H9 (cell line): ENCODE results near the gene SCN3A. TPM values are rescaled to one million over a fixed set of nuclear protein-coding genes. Genes with fewer than 3 reads are reported as not detected.
A peak's percentile ranks its signal among the peaks of the same experiment; 100 is the strongest.

Experiments used
- DNase-seq: peaks from one replicate; pipeline ENCODE4 v3.0.0-alpha.2; 2017
- H2AFZ ChIP-seq: one replicate; pipeline ENCODE4 v1.6.1; 2013; ENCODE audit warnings: mild to moderate bottlenecking, low read length, control low read depth, moderate library complexity
- H2AK5ac ChIP-seq: 2 replicates; pipeline ENCODE4 v1.6.1; 2013; ENCODE audit warnings: low read length, control low read depth, mixed read lengths; ENCODE audit not compliant: insufficient read length
- H2BK120ac ChIP-seq: one replicate; pipeline ENCODE4 v1.6.1; 2013; ENCODE audit warnings: low read depth, mild to moderate bottlenecking, low read length, control low read depth, inconsistent platforms; ENCODE audit not compliant: poor library complexity, severe bottlenecking
- H2BK12ac ChIP-seq: 2 replicates; pipeline ENCODE4 v1.6.1; 2013; ENCODE audit warnings: low read length, control low read depth, mixed read lengths, low read depth; ENCODE audit not compliant: insufficient read length
- H2BK15ac ChIP-seq: 2 replicates; pipeline ENCODE4 v1.6.1; 2013; ENCODE audit warnings: low read depth, low read length, control low read depth
- H2BK20ac ChIP-seq: one replicate; pipeline ENCODE4 v1.6.1; 2013; ENCODE audit warnings: low read depth, mild to moderate bottlenecking, low read length, control low read depth, inconsistent platforms; ENCODE audit not compliant: poor library complexity, severe bottlenecking
- H2BK5ac ChIP-seq: 2 replicates; pipeline ENCODE4 v1.6.1; 2013; ENCODE audit warnings: low read length, control low read depth, mixed read lengths; ENCODE audit not compliant: insufficient read length
- H3K14ac ChIP-seq: 2 replicates; pipeline ENCODE4 v1.6.1; 2013; ENCODE audit warnings: low read length, control low read depth; ENCODE audit not compliant: insufficient read depth
- H3K18ac ChIP-seq: 2 replicates; pipeline ENCODE4 v1.6.1; 2013; ENCODE audit warnings: low read depth, mild to moderate bottlenecking, mixed read lengths, low read length, control low read depth; ENCODE audit not compliant: insufficient read length
- H3K23ac ChIP-seq: 2 replicates; pipeline ENCODE4 v1.6.1; 2013; ENCODE audit warnings: low read length, control low read depth, mixed read lengths, low read depth; ENCODE audit not compliant: insufficient read length
- H3K23me2 ChIP-seq: 2 replicates; pipeline ENCODE4 v1.6.1; 2013; ENCODE audit warnings: low read depth, mild to moderate bottlenecking, mixed read lengths, low read length, control low read depth; ENCODE audit not compliant: insufficient read length, poor library complexity, severe bottlenecking
- H3K27ac ChIP-seq: 2 replicates; pipeline ENCODE4 v1.5.1; 2013; ENCODE audit warnings: low read length, control low read depth, mixed read lengths, low read depth; ENCODE audit not compliant: insufficient read length
- H3K27me3 ChIP-seq: 2 replicates; pipeline ENCODE4 v1.6.1; 2013; ENCODE audit warnings: low read length, control low read depth, inconsistent platforms; ENCODE audit not compliant: insufficient read depth
- H3K4ac ChIP-seq: 2 replicates; pipeline ENCODE4 v1.6.1; 2013; ENCODE audit warnings: low read depth, mild to moderate bottlenecking, control low read depth, inconsistent platforms, low read length, moderate library complexity
- H3K4me1 ChIP-seq: 2 replicates; pipeline ENCODE4 v1.6.1; 2013; ENCODE audit warnings: low read length, control low read depth, inconsistent platforms; ENCODE audit not compliant: insufficient read depth
- H3K4me2 ChIP-seq: 2 replicates; pipeline ENCODE4 v1.6.1; 2013; ENCODE audit warnings: low read length, control low read depth, mixed read lengths; ENCODE audit not compliant: insufficient read length, insufficient read depth
- H3K56ac ChIP-seq: 2 replicates; pipeline ENCODE4 v1.6.1; 2013; ENCODE audit warnings: low read depth, mild to moderate bottlenecking, mixed read lengths, low read length, control low read depth; ENCODE audit not compliant: insufficient read length
- H3K79me1 ChIP-seq: 2 replicates; pipeline ENCODE4 v1.6.1; 2013; ENCODE audit warnings: low read depth, mild to moderate bottlenecking, moderate library complexity, low read length, control low read depth, inconsistent platforms; ENCODE audit not compliant: insufficient read depth, poor library complexity, severe bottlenecking
- H3K79me2 ChIP-seq: 2 replicates; pipeline ENCODE4 v1.6.1; 2013; ENCODE audit warnings: low read length, control low read depth, inconsistent platforms; ENCODE audit not compliant: insufficient read depth
- H3K9ac ChIP-seq: 2 replicates; pipeline ENCODE4 v1.6.1; 2013; ENCODE audit warnings: low read length, control low read depth, mixed read lengths; ENCODE audit not compliant: insufficient read length; ENCODE audit errors: extremely low read depth
- H3K9me3 ChIP-seq: one replicate; pipeline ENCODE4 v1.6.1; 2013; ENCODE audit warnings: low read depth, low read length, inconsistent platforms; ENCODE audit not compliant: control insufficient read depth
- H3T11ph ChIP-seq: one replicate; pipeline ENCODE4 v1.6.1; 2013; ENCODE audit warnings: mild to moderate bottlenecking, low read length, control low read depth, inconsistent platforms
- H4K20me1 ChIP-seq: one replicate; pipeline ENCODE4 v1.6.1; 2013; ENCODE audit not compliant: control insufficient read depth, insufficient read length, insufficient read depth
- H4K5ac ChIP-seq: 2 replicates; pipeline ENCODE4 v1.6.1; 2013; ENCODE audit warnings: low read depth, mild to moderate bottlenecking, mixed read lengths, low read length, control low read depth; ENCODE audit not compliant: insufficient read length
- H4K8ac ChIP-seq: replicated peaks from 2 replicates; pipeline ENCODE4 v1.6.1; 2013; ENCODE audit warnings: low read length, control low read depth, mixed read lengths, low read depth; ENCODE audit not compliant: insufficient read length
- H4K91ac ChIP-seq: 2 replicates; pipeline ENCODE4 v1.6.1; 2013; ENCODE audit warnings: low read depth, mild to moderate bottlenecking, moderate library complexity, mixed read lengths, low read length, control low read depth; ENCODE audit not compliant: insufficient read length
- H3K27ac Mint-ChIP-seq, 3 experiments: 2 replicates in 2 of 3; 3 replicates in 1 of 3; pipeline ENCODE4 v1.8.0; 2020 to 2021; ENCODE audit warnings: mixed read lengths in 3 of 3, mild to moderate bottlenecking in 1 of 3, moderate library complexity in 1 of 3
- H3K27me3 Mint-ChIP-seq: 2 replicates; pipeline ENCODE4 v1.8.0; 2021; ENCODE audit warnings: low read depth, mild to moderate bottlenecking, moderate library complexity, mixed read lengths
- H3K36me3 Mint-ChIP-seq, 3 experiments: 2 replicates in 2 of 3; 3 replicates in 1 of 3; pipeline ENCODE4 v1.8.0; 2020 to 2021; ENCODE audit warnings: low read depth in 3 of 3, mixed read lengths in 3 of 3; ENCODE audit not compliant: insufficient read depth in 1 of 3
- H3K4me1 Mint-ChIP-seq, 2 experiments: 2 replicates each; pipeline ENCODE4 v1.8.0; 2020; ENCODE audit warnings: mixed read lengths in 2 of 2
- H3K4me3 Mint-ChIP-seq, 2 experiments: 2 replicates in 1 of 2; 3 replicates in 1 of 2; pipeline ENCODE4 v1.8.0; 2020 to 2021; ENCODE audit warnings: mild to moderate bottlenecking in 2 of 2, mixed read lengths in 2 of 2, moderate library complexity in 1 of 2
- H3K9me3 Mint-ChIP-seq, 2 experiments: 2 replicates in 1 of 2; 3 replicates in 1 of 2; pipeline ENCODE4 v1.8.0; 2020; ENCODE audit warnings: mild to moderate bottlenecking in 2 of 2, mixed read lengths in 2 of 2, moderate library complexity in 1 of 2
- CTCF ChIP-seq: fragments of 200-600 bp; sonication (generic); conservative IDR thresholded peaks from 3 replicates; pipeline ENCODE4 v1.8.0; 2021; ENCODE audit warnings: antibody characterized with exemption, mild to moderate bottlenecking
- WGBS: extraction: QIAGEN DNeasy Blood & Tissue Kit; methylation state at CpG from one replicate; pipeline ENCODE4 v1.1.7; 2013; ENCODE audit warnings: missing lambda C conversion rate, low lambda C conversion rate, mixed read lengths; ENCODE audit not compliant: insufficient read length; ENCODE audit errors: extremely low coverage; 5-methylcytosine and 5-hydroxymethylcytosine counted together
- total RNA-seq: library from RNA; stranded (reverse); gene quantifications from 2 replicates; pipeline ENCODE4 v1.2.1, GENCODE V29; 2021

The SCN3A gene
- total RNA-seq, 1 experiment from 2014 or later: not detected

GRCh38 chr2:165163761-165164160, 40.1 kb downstream of the SCN3A start:
- H2BK5ac ChIP-seq: no peak overlapping the region
- WGBS: no CpG with 5 or more reads among the region's 2 CpGs
- no peaks in the 10 kb centered on the region for H3K79me1 ChIP-seq
- Mint-ChIP-seq H3K4me1 (0 out of 4 replicates have a peak, but pooled peaks cover 0 to 2% of the 10 kb centered on the region in 2 experiments), H3K9me3 (no peaks in the 10 kb centered on the region), H3K4me3 (no peak overlapping the region), H3K27me3 (no peaks in the 10 kb centered on the region), H3K27ac (peak overlapping the region in 1 of 3 experiments; percentile 36; a peak in 1 of 7 replicates), H3K36me3 (no peaks in the 10 kb centered on the region)
- TF ChIP-seq CTCF: no peak
- no peak overlapping the region for H4K5ac ChIP-seq
- no peak overlapping the region for H4K8ac ChIP-seq
- no peak overlapping the region for H2BK120ac ChIP-seq
- no peak overlapping the region for H3K4ac ChIP-seq
- no peak overlapping the region for H3T11ph ChIP-seq
- H3K23me2 ChIP-seq: no peaks in the 10 kb centered on the region
- no peak overlapping the region for H2AFZ ChIP-seq
- H2BK20ac ChIP-seq: no peak overlapping the region
- H3K9me3 ChIP-seq: no peaks in the 10 kb centered on the region
- no peak overlapping the region for H3K4me2 ChIP-seq
- no peak overlapping the region for H3K27ac ChIP-seq
- no peaks in the 10 kb centered on the region for H4K20me1 ChIP-seq
- H3K4me1 ChIP-seq: no peaks in the 10 kb centered on the region
- no peak overlapping the region for H2BK12ac ChIP-seq
- H2BK15ac ChIP-seq: no peak overlapping the region
- H3K18ac ChIP-seq: no peak overlapping the region
- no peak overlapping the region for H3K23ac ChIP-seq
- no peak overlapping the region for H3K56ac ChIP-seq
- no peak for DNase-seq
- no peak overlapping the region for H3K9ac ChIP-seq
- no peak overlapping the region for H3K14ac ChIP-seq
- H4K91ac ChIP-seq: no peak overlapping the region
- no peaks in the 10 kb centered on the region for H3K79me2 ChIP-seq
- no peak overlapping the region for H2AK5ac ChIP-seq
- H3K27me3 ChIP-seq: no peaks in the 10 kb centered on the region
